GM19023 (cell line): ENCODE results near the gene KCNH3.
"Not testable (repeated sequence)": the region's sequence is repeated elsewhere in the genome, so short reads cannot be mapped to it uniquely, and the experiment has no call there.

Source experiments
- ATAC-seq: cut with Tn5 transposase; IDR thresholded peaks from one replicate; pipeline ENCODE4 v1.9.1; 2021; ENCODE audit warnings: mild to moderate bottlenecking, moderate library complexity; ENCODE audit not compliant: unreplicated experiment

Gene KCNH3

DNA sequence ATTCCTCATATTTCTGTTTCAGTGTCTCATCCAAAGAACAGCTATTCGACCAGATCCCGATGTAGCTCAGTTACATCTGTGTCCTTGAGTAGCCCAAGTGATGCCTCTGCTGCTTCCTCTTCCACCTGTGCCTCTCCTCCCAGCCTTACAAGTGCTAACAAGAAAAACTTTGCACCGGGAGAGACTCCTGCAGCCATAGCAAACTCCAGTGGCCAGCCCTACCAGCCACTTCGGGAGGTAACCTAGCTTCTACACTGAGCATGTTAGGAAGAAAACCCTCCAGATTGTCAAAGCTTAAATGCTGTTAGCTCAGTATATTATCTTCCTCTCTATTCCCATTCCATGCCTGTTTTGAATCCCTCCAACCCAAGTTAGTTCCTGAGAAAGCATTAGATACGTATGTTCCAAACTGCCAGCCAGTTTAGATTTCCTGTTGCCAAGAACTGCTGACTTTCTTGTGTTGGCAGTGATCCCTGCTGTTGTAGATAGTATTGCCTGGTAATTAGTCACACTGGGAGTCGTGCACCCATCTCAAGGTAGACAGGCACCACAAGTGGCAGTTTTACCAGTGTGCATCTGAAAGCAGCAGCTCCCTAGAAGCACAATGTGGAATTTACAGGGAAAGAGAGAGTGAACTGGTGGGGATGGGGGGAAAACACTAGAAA lies 14.0 kb upstream of the KCNH3 start:
- no peak for ATAC-seq

GRCh38 chr12:49525942-49526341 lies 12.9 kb upstream of the KCNH3 start:
- no peak for ATAC-seq

GRCh38 chr12:49527361-49528130 lies 11.3 kb upstream of the KCNH3 start:
- ATAC-seq: no peak

GRCh38 chr12:49529414-49529813 lies 9.4 kb upstream of the KCNH3 start:
- ATAC-seq: no peak

DNA sequence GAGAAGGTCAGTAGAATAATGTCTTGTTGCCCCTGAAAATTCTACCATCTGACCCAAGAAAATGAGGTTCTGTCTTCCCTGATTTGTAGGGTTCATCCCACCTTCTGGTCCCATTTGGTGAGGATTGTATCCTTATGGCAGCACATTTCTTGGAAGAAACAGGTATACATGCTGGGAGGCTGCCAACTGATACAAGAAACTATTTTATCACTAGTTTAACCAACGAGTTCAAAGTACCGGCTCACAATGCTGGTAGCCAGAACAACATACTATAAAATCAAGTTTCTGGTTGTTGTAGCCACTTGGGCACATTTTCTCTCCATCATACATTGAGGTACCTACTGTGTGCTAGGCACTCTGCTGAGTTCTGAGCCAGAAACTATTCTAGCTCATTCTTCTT lies 7.1 kb upstream of the KCNH3 start:
- ATAC-seq: no peak

DNA sequence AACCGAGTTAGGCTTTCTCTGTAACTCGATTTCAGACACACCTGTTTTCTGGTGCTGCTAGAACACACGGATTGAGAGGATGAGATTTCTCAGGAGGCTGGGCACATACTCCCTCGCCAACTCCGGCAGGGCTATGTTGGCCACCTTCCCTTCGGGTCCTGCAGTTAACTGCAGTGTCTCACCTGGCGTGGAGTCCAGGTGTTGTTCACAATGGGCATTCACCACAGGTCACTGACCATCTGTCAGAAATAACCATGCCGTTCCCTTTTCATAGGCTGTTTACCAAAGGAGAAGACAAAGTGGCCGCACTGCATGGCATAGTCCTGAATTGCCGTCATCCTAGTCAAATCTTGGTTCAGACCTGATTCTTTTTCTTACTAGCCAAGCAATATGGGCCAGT lies 5.5 kb upstream of the KCNH3 start:
- no peak for ATAC-seq

- ATAC-seq: not testable (repeated sequence)
Measured at GRCh38 chr12:49534122-49534521, 4.7 kb upstream of the KCNH3 start.

DNA sequence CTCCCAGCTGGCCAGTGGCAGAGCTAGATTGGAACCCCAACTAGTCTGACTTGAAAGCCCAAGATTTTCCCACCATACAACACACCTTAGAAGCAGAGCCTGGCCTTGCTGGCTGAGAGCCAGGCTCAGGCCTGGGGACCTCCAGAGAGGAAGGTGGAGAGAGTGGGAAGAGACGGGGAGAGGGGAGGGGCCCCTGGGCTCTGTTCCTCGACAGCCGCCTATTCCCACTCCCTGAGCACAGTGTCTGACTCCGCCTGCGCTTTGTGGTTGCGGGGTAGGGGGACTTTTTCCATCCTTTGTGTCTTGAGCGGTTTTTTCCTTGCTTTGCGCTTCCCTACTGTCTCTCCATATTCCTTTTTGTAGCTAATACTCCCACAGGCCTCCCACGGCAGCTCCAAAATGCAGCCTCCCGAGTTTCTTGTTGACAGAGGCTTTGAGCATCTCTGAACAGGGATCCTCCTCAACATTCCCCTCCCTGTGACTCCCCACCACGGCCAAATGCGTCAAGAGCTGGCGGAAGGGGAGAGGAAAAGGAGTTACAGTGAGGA lies 4.0 kb upstream of the KCNH3 start:
- ATAC-seq: no peak

DNA sequence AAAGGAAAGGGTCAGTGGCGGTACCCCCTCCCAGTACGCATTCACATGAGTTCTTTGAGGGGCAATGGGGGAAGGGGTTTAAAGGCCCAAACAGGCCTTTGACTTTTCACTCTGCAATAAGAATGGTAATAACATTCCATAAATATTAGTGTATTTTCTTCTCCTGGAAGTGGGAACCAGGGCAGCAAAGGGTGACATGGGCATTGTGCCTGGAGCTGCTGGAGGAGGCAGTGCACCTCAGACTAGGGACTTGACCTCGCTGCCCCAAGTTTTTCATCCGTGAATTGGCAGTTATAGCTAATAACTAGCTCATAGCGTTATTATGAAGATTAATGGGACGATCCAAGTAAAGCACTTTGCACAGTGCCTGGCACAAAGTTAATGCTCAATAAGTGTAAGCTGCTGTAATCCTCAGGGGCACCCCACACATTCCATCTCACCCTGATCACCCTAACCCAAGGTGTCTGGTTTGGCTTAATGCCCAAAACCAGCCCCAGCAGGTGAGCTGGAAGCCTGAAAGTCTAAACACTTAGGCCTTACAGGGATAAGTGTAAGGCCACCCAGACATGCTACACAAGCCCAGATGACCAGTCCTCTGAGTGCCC lies 2.8 kb upstream of the KCNH3 start:
- no peak for ATAC-seq

DNA sequence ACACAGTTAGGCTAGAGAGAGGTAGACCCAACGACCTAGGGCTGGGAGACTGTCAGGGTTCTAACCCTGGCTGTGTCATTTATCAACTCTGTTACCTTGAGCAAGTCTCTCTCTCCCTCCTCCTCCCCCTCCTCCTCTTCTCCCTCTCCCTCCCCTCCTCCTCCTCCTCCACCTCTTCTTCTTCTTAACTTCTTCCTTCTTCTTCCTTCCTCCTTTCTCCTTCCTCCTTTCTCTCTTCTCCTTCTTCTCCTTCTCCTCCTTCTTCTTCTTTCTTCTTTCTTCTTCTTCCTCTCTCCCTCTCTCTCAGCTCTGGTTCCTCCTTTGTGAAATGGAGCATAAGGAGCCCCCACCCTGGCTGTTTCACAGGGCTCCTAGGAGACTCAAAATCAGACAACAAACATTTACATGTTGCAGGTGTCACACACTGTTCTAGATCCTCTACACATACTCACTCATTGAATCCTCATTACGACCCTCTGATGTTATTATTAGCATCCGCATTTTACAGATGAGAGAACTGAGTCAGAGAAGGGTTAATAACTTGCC lies 2.2 kb upstream of the KCNH3 start:
- ATAC-seq: no peak

DNA sequence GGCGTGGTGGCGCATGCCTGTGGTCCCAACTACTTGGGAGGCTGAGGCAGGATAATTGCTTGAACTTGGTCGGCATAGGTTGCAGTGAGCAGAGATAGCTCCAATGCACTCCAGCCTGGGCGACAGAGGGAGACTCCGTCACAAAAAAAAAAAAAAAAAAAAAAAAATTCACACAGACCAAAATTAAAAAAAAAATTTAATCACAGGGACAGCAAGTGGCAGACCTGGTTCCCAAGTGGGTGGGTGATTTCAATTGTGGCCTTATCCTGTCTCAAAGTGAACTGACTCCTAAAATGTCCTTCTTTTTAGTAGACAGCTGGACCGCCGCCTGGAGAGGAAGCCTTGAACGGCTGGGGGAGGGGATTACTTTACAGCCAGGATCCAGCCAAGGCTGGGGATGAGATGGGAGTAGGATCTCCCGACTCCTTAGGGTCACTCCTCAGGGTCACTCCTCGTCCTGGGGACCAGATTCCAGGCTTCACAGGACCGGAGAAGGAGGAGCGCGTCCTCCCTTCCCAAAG lies 1.5 kb upstream of the KCNH3 start:
- no peak for ATAC-seq

GRCh38 chr12:49537752-49538509 lies 899 bp upstream of the KCNH3 start:
- no peak for ATAC-seq

DNA sequence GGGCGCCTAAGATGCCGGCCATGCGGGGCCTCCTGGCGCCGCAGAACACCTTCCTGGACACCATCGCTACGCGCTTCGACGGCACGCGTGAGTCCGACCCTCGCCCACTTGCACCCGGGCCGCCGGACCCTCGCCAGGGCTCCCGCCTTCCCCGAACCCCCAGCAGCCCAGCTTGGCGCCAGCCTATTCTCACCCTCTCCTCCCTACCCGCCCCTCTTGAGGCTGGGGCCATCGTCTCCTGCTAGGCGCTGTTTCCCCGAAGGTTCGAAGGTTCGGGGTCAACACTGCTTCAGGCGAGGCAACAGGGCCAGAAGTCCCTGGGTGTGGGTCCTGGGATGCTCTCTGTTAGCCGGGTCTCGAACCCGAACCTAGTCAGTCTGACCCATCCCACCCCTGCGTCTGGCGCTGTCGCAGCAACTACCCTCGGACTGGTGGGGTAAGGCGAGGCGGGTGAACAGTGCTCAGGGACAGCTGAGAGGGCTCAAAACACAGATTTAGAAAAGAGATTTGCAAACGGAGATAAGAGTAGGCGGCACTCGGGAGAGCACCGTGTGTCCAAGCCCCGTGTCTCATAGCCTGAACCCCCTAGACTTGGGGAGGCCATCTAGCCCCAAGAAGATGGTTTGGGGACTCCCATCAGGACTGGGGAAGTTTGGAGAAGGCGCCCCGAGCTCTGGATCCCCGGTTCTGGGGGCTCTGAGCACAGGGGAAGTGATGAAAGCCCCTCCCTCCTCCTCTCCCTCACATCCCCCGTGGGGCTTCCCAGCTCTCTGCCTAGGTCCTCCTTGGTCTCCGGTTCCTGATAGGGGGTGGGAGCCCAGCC lies 787 bp downstream of the KCNH3 start:
- no peak for ATAC-seq

- no peak for ATAC-seq
Measured at GRCh38 chr12:49540229-49541139, 1.7 kb downstream of the KCNH3 start.

DNA sequence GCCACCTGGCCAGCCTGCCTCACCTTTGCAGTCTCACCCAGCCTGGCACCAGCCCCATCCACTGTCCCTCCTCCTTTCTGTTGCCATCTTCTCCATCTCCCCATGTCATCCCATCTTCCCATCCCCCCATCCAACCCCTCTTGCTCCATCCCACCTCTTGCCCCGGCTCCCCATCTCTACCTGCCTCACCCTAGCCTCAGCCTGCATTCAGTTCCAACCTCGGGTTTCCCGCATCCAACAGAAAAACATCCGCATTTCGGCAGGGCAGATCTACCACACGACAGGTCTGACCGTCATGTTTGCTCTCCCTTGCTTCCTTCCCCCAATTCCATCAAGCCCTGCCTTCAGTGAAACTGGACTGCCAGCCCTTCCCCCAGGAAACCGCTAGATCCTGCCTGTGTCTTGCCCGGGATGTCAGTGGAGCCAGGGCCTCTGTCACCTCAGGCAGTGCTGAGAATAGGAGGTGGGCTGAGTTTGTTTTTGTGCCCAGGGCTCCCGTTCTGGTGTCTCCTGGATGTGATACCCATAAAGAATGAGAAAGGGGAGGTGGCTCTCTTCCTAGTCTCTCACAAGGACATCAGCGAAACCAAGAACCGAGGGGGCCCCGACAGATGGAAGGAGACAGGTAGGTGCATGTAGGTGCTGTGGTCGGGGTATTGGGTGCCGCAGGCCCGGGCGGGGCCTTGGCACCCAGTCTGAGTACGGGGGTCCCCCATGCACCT lies 2.5 kb downstream of the KCNH3 start:
- no peak for ATAC-seq

- ATAC-seq: no peak
Measured at GRCh38 chr12:49541911-49542505, 3.2 kb downstream of the KCNH3 start.

DNA sequence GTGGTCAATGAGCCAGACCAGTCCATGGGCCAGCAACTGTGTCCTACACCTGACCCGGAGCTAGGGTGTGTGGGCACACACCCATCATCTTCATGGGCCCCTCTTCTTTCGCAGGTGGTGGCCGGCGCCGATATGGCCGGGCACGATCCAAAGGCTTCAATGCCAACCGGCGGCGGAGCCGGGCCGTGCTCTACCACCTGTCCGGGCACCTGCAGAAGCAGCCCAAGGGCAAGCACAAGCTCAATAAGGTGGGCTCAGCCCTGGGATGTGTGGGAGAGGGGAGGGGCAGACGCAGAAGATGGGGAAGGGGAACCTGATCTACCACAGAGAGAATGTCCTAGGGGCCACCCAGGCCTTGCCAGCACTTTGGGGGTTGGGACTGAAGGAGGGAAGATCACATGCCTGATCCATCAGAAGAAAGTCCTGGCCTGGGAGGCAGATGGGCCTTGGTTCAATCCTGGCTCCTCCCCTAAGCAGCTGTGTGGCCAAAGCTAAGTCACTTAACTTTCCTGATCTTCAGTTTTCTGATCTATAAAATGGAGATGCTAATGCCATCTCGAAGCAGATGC lies 3.8 kb downstream of the KCNH3 start:
- ATAC-seq: no peak
